Amygdala (tissue), 56 donors: ENCODE data around the gene TEX19.
"Not testable (repeated sequence)": the region's sequence is repeated elsewhere in the genome, so short reads cannot be mapped to it uniquely, and the experiment has no call there.

Source experiments
- DNase-seq, 56 donors: peaks; one replicate each; lab custom pipeline; 2025; lab: John Stamatoyannopoulos, UW

The TEX19 gene

DNA sequence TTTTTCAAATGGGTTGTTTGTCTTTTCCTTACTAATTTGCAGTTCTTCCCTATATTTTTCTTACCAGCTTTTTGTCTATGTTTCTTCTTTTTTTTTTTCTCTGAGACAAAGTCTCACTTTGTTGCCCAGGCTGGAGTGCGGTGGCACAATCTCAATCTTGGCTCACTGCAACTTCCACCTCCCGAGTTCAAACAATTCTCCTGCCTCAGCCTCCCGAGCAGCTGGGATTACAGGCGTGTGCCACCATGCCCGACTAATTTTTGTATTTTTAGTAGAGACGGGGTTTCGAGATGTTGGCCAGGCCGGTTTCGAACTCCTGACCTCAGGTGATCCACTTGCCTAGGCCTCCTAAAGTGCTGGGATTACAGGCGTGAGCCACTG, 14.0 kb downstream of the TEX19 start:
- not testable (repeated sequence) for DNase-seq

DNA sequence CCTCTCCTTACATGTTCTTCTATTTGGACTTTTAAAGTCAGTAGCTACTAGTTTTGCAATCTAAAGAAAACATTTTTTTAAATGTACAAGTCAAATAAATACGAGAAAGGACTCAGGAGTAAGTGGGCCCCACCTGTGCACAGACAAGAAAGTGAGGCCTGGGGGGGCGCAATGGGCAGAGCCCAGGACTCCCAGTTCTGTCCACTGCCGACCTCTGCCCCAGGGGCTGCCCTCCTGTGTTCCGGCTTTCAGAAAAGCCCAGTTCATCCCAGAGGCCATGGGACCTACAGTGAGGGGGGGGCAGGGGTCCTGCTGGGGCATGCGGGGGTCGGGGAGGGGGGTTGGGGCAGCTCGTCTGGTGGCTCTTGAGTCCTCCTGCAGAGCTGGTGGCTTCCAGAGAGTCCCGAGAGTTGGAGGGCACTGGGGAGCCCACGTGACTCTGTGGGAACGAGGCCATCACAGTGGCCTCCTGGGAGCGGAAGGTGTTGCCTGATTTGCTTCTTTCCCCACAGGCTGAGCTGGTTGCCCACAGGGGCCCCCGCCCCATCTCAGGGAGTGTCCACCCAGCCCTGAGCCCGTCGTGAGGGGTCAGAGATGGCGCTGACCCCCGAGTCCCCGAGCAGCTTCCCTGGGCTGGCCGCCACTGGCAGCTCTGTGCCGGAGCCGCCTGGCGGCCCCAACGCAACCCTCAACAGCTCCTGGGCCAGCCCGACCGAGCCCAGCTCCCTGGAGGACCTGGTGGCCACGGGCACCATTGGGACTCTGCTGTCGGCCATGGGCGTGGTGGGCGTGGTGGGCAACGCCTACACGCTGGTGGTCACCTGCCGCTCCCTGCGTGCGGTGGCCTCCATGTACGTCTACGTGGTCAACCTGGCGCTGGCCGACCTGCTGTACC, 14.9 kb downstream of the TEX19 start:
- no peak for DNase-seq

DNA sequence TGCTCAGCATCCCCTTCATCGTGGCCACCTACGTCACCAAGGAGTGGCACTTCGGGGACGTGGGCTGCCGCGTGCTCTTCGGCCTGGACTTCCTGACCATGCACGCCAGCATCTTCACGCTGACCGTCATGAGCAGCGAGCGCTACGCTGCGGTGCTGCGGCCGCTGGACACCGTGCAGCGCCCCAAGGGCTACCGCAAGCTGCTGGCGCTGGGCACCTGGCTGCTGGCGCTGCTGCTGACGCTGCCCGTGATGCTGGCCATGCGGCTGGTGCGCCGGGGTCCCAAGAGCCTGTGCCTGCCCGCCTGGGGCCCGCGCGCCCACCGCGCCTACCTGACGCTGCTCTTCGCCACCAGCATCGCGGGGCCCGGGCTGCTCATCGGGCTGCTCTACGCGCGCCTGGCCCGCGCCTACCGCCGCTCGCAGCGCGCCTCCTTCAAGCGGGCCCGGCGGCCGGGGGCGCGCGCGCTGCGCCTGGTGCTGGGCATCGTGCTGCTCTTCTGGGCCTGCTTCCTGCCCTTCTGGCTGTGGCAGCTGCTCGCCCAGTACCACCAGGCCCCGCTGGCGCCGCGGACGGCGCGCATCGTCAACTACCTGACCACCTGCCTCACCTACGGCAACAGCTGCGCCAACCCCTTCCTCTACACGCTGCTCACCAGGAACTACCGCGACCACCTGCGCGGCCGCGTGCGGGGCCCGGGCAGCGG, 15.7 kb downstream of the TEX19 start:
- no peak for DNase-seq

GRCh38 chr17:82375359-82376041, 16.5 kb downstream of the TEX19 start:
- DNase-seq, result no peak

- DNase-seq, result no peak
Measured at GRCh38 chr17:82376042-82376730, 17.1 kb downstream of the TEX19 start.

GRCh38 chr17:82377294-82377693, 18.2 kb downstream of the TEX19 start:
- not testable (repeated sequence) for DNase-seq

DNA sequence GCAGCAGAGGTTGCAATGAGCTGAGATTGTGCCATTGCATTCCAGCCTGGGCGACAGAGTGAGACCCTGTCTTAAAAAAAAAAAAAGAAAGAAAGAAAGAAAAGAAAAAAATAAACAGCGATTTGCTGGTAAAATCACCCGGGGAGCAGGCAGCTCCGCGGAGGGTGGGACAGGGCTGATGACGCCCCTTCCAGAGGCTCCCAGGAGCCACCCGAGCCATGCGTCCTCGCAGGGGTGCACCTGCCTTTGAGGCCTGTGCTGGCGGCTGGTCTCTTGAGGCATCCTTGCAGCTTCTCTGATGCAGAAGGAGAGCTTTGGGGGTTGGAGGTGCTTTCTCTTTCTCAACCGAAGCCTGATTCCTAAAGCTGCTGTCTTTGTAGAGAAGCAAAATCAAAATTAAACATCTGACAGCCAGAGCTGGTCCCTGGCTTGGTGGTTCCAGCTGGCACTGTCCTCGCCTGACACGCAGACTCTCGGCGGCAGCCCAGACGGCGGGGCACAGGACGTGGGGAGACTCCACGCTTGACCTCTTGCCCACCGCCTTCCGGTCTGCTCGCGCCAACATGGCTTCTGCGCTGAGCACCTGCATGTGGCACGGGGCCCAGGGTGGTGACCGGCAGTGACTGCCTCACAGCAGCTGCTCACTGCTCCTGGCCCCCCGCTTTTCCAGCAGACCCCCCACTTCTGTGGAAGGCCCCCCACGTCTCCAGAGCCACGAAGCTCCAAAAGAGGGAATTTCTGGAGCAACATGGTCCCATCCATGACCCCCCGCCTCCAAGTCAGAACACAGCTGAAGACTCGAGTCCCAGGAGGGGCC, 19.1 kb downstream of the TEX19 start:
- DNase-seq, result no peak

DNA sequence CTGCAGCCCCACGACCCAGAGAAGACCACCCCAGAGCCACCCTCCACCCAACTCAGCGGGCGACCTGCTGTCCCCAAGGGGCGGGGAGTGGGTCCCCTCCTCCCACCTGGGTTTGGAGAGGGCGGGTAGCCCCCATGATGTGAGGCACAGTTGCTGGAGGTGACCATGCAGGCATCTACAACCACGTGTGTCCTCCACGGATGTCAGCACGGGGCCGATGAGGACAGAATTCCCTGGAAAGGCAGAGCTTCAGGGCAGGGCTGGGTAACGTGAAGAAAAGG, 19.6 kb downstream of the TEX19 start:
- DNase-seq, result no peak

DNA sequence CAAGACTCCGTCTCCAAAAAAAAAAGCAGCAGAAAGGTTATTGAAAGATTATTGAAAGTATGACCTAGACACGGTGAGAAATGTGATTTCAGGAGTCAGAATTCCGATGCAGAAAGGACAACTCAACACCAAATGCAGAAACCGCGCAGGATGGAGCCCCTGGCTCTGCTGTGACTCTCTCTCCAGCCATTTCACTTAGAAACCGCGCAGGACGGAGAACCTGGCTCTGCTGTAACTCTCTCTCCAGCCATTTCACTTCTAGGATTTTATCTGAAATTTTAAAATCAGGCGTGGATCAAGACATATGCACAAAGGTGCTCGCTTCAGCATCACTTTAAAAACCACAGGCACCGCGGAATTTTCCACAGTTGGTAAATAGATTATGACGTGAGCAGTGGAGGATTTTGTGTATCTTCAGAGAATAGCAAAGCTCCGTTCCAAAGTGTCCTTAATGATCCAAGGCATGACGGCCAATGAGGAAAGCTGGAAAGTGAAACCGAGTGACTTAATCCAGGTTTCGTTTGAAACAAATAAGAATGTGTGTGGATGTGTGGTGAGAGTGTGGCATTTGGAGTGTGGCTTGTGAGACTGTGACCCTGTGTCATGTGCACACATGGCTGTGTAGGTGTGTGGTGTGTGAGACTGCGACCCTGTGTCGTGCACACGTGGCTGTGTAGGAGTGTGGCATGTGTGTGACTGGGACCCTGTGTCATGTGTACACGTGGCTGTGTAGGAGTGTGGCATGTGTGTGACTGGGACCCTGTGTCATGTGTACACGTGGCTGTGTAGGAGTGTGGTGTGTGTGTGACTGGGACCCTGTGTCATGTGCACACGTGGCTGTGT, 22.0 kb downstream of the TEX19 start:
- DNase-seq, result no peak

DNA sequence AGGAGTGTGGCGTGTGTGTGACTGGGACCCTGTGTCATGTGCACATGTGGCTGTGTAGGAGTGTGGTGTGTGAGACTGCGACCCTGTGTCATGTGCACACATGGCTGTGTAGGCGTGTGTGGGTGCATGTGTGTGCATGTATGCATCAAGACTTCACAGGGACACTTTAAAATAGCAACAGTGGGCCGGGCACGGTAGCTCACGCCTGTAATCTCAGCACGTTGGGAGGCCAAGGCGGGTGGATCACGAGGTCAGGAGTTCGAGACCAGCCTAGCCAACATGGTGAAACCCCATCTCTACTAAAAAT, 22.6 kb downstream of the TEX19 start:
- peak in 1 of 56 donors; percentile 35 for DNase-seq

DNA sequence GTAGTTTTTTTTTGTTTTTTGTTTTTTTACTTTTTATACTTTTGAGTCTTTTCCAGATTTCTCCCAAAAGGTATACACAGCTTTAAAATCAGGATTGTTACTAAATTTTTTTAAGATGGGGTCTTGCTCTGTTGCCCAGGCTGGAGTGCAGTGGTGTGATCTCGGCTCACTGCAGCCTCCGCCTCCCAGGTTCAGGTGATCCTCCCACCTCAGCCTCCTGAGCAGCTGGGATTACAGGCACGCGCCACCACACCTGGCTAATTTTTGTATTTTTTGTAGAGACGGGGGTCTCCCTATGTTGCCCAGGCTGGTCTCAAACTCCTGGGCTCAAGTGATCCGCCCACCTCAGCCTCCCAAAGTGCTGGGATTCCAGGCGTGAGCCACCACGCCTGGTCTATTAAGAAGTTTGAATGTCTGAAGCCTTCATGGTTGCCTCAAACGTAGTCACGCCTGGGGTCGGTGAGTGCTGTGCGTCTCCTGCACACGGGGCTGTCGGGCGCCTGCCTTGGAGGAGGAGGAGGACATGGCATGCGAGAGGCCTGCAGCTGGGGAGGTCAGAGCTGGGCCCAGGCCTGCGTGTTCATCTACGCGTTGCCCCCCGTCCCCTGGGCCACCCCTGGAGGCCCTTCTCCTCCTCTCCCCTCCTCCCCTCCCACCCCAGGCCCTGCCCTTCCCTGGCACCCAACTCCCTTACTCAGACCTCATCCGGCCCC, 23.3 kb downstream of the TEX19 start:
- DNase-seq, result not testable (repeated sequence)

GRCh38 chr17:82382933-82383255, 23.8 kb downstream of the TEX19 start:
- DNase-seq, result no peak

- no peak for DNase-seq
Measured at GRCh38 chr17:82383411-82383810, 24.4 kb downstream of the TEX19 start.

DNA sequence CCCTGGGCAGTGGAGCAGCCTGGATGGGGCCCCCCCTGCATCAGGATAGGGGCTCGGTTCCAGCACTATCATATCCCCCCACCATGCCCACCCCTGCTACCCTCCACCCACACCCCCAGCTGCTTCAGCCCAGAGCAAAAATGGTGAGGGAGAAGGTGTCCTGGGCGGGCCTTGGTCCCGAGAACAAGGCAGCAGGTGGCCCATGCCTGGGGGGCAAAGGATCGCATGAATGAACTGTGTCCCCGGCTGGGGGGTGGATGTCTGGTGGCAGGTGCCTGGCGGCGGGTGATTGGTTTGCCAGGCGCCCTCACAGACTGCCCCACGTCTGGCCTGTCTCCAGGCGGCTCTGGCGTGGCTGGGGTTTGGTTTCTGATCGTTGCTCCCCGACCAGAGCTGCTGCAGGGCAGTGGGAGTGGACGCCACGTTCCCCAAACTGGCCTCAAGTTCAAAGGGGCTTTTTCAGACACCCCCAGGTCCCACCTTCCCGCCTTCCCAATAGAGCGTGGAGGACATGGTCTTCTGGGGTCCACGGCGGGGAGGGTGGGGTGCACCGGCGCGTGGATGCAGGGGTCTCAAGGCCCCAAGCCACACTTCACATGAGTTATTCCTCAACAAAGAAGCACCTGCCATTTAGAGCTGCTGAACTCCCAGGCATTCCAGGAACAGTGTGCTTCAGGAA, 25.1 kb downstream of the TEX19 start:
- DNase-seq, result no peak

DNA sequence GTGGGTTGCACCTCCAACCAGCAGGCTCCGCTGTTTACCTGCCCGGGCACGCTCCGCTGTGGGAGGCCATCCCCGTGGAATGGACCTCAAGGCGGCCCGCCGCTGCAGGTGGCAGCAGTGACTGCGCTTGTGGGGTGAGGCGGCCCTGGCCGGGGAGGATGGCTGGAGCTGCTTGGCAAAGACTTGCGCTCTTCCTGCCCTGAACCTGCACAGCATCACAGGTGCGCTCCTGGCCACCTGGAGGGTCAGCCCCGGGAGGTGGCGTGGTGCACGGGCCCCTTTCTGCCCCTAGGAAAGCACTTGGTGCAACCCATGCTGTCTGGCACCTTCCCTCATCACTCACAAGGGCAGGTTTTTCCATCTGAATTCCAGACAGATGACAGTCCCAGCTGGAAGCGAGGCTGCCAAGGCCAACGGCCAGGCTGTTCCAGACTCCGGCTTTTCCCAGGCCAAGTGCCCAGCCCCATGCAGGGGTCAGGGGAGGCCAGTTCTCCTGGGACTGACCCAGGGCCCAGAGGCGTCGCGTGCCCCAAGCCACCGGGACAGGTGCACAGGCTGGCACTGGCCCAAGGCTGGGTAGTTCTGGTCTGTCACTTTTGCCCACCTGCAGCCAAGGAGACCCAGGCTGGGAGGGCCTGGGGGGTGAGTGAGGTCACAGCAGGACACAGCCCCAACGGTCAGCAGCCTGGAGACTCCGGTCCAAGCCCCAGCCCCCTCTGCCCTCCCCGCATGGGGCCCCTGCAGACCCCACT, 25.9 kb downstream of the TEX19 start:
- peak in 2 of 56 donors; percentile 7 to 29 for DNase-seq

DNA sequence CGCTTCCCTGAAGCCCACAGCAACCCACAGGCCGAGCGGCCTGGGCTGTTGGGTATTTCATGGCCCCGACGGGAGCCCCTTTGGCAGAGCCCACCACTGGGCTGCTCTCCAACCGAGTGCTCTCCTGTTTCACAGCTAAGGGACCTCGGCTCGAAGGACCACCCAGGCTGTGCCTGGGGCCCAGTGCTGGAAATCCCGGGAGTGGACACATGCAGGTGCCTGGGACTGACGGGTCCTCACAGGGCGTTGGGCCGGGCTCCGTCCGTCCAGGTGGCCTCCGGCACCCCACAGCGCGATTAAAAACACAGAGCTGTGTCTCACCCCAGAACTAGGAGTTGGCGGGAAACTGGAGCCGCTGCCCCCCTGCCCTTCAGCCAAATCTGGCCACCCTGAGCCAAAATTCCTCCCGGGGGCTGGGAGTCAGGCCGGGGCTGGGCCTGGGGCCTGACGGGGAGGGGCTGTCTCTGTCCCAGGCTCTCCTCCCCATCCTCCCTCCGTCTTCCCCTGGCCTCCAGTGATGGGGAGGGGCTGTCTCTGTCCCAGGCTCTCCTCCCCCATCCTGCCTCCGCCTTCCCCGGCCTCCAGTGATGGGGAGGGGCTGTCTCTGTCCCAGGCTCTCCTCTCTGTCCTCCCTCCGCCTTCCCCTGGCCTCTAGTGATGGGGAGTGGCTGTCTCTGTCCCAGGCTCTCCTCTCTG, 26.7 kb downstream of the TEX19 start:
- no peak for DNase-seq

DNA sequence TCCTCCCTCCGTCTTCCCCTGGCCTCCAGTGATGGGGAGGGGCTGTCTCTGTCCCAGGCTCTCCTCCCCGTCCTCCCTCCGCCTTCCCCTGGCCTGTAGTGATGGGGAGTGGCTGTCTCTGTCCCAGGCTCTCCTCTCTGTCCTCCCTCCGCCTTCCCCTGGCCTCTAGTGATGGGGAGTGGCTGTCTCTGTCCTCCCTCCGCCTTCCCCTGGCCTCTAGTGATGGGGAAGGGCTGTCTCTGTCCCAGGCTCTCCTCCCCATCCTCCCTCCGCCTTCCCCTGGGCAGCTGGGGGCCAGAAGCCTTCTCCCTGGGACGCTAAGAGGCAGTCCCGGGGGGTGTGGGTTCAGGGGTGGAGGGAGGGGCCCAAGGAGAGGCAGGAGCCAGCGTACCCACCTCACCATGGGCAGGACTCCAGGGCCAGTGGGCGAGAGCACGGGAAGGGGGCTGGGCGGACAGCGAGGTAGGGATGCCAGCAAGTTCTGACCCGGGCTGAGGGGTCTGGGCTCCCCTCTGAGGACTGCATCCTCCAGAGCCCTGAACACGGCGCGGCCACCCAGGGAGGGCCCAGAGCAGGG, 27.3 kb downstream of the TEX19 start:
- DNase-seq, result no peak
